ENCODE data around the gene GGCX.
A peak's percentile ranks its signal among the peaks of the same experiment; 100 is the strongest.

The GGCX gene

GRCh38 chr2:85523903-85524335 lies 37.4 kb downstream of the GGCX start:
- peaks cover 40% of the 10 kb centered on the region for H3K4me1 Mint-ChIP-seq
- H3K36me3 Mint-ChIP-seq (ENCODE audit: low read depth) = no peaks in the 10 kb centered on the region
- TF ChIP-seq CTCF (IDR thresholded peaks at IDR 0.05; ENCODE audit: unreplicated experiment in 3 of 3) = no peak
- H3K9me3 Mint-ChIP-seq = peaks cover 3% of the 10 kb centered on the region
- peaks cover under 1% of the 10 kb centered on the region for H3K27me3 Mint-ChIP-seq (ENCODE audit: low read depth)
- no peak overlapping the region for H3K4me3 Mint-ChIP-seq
- H3K27ac Mint-ChIP-seq = peak overlapping the region; percentile 76 to 79 (median 78)

- TF ChIP-seq CTCF (IDR thresholded peaks at IDR 0.05; ENCODE audit: unreplicated experiment in 3 of 3) = no peak
- Mint-ChIP-seq H3K9me3 (peaks cover 3% of the 10 kb centered on the region), H3K4me1 (peaks cover 40% of the 10 kb centered on the region), H3K27me3 (ENCODE audit: low read depth) (no peaks in the 10 kb centered on the region), H3K4me3 (no peak overlapping the region), H3K27ac (peak overlapping the region; percentile 52 to 79 (median 78)), H3K36me3 (ENCODE audit: low read depth) (no peaks in the 10 kb centered on the region)
Measured at GRCh38 chr2:85523062-85523902, 38.0 kb downstream of the GGCX start.

- H3K4me3 Mint-ChIP-seq = no peak overlapping the region
- H3K36me3 Mint-ChIP-seq (ENCODE audit: low read depth) = no peaks in the 10 kb centered on the region
- H3K27me3 Mint-ChIP-seq (ENCODE audit: low read depth) = peaks cover under 1% of the 10 kb centered on the region
- H3K9me3 Mint-ChIP-seq = peaks cover 3% of the 10 kb centered on the region
- H3K4me1 Mint-ChIP-seq = peaks cover 37% of the 10 kb centered on the region
- H3K27ac Mint-ChIP-seq = no peak overlapping the region
- no peak for TF ChIP-seq CTCF (IDR thresholded peaks at IDR 0.05; ENCODE audit: unreplicated experiment in 3 of 3)
Measured at GRCh38 chr2:85522090-85522647, 39.1 kb downstream of the GGCX start.

GRCh38 chr2:85516653-85517389 lies 44.5 kb downstream of the GGCX start:
- H3K27ac Mint-ChIP-seq = no peak overlapping the region
- H3K4me1 Mint-ChIP-seq = no peaks in the 10 kb centered on the region
- TF ChIP-seq CTCF (IDR thresholded peaks at IDR 0.05; ENCODE audit: unreplicated experiment in 3 of 3) = no peak
- H3K9me3 Mint-ChIP-seq = no peaks in the 10 kb centered on the region
- peaks cover 9% of the 10 kb centered on the region for H3K27me3 Mint-ChIP-seq (ENCODE audit: low read depth)
- H3K36me3 Mint-ChIP-seq (ENCODE audit: low read depth) = no peaks in the 10 kb centered on the region
- H3K4me3 Mint-ChIP-seq = no peak overlapping the region

GRCh38 chr2:85514323-85514722 lies 47.0 kb downstream of the GGCX start:
- H3K36me3 Mint-ChIP-seq (ENCODE audit: low read depth) = no peaks in the 10 kb centered on the region
- H3K27ac Mint-ChIP-seq = no peak overlapping the region
- no peak for TF ChIP-seq CTCF (IDR thresholded peaks at IDR 0.05; ENCODE audit: unreplicated experiment in 3 of 3)
- peaks cover 8% of the 10 kb centered on the region for H3K4me1 Mint-ChIP-seq
- peaks cover 4% of the 10 kb centered on the region for H3K9me3 Mint-ChIP-seq
- no peak overlapping the region for H3K4me3 Mint-ChIP-seq
- H3K27me3 Mint-ChIP-seq (ENCODE audit: low read depth) = peaks cover 9% of the 10 kb centered on the region

Measured in nephron (organoid).